SH-SY5Y (cell line): ENCODE results near the gene PHKA2.

Source experiments
- GATA2 ChIP-seq: IDR thresholded peaks from 2 replicates; pipeline ENCODE4 v1.6.1; 2011; ENCODE audit warnings: mild to moderate bottlenecking, low read depth, low read length
- GATA3 ChIP-seq: IDR thresholded peaks from 2 replicates; pipeline ENCODE4 v1.6.1; 2011; ENCODE audit warnings: low read depth, mild to moderate bottlenecking, low read length, moderate library complexity

GRCh38 chrX:18961686-18962085 is 22.2 kb downstream of the PHKA2 start:
- TF ChIP-seq GATA3 (no peak), GATA2 (no peak)
